ENCODE results near the gene RANBP17. TPM values are rescaled to one million over a fixed set of nuclear protein-coding genes. Genes with fewer than 3 reads are reported as not detected.
"Not testable (repeated sequence)": the region's sequence is repeated elsewhere in the genome, so short reads cannot be mapped to it uniquely, and the experiment has no call there.

The RANBP17 gene
- total RNA-seq, 1 experiment from 2014 or later = 14.5 TPM

- Histone ChIP-seq H3K36me3 (ENCODE audit: low read depth) (no peaks in the 10 kb centered on the region), H3F3A (ENCODE audit: insufficient read depth, low read depth) (no peaks in the 10 kb centered on the region), H3K4me3 (no peak overlapping the region), H3K4me1 (replicated peaks; ENCODE audit: insufficient read depth) (0 out of 2 replicates have a peak, but pooled peaks cover 4% of the 10 kb centered on the region), H4K20me1 (ENCODE audit: insufficient read depth) (no peaks in the 10 kb centered on the region), H3K79me2 (ENCODE audit: low read depth) (no peaks in the 10 kb centered on the region), H3K9me2 (ENCODE audit: insufficient read depth) (no peaks in the 10 kb centered on the region), H3K27me3 (ENCODE audit: insufficient read depth, low read depth) (no peaks in the 10 kb centered on the region), H3K27ac (no peak overlapping the region), H3K9me3 (ENCODE audit: insufficient read depth, low read depth) (no peaks in the 10 kb centered on the region), H2AFZ (no peak overlapping the region), H3K4me2 (no peak overlapping the region)
- DNase-seq = no peak
- intact Hi-C loops (cut with micrococcal nuclease; ENCODE audit: unreplicated experiment) = no loop called here
- ChIA-PET POLR2A (ENCODE audit: unreplicated experiment) (no interaction called here), CTCF (no interaction called here)
- TF ChIP-seq, protein P1, sequence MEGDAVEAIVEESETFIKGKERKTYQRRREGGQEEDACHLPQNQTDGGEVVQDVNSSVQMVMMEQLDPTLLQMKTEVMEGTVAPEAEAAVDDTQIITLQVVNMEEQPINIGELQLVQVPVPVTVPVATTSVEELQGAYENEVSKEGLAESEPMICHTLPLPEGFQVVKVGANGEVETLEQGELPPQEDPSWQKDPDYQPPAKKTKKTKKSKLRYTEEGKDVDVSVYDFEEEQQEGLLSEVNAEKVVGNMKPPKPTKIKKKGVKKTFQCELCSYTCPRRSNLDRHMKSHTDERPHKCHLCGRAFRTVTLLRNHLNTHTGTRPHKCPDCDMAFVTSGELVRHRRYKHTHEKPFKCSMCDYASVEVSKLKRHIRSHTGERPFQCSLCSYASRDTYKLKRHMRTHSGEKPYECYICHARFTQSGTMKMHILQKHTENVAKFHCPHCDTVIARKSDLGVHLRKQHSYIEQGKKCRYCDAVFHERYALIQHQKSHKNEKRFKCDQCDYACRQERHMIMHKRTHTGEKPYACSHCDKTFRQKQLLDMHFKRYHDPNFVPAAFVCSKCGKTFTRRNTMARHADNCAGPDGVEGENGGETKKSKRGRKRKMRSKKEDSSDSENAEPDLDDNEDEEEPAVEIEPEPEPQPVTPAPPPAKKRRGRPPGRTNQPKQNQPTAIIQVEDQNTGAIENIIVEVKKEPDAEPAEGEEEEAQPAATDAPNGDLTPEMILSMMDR (conservative IDR thresholded peaks at IDR 0.05) = no peak
- no peak for TF ChIP-seq EZH2 (IDR thresholded peaks at IDR 0.05; ENCODE audit: low read depth)
- BruUV-seq (replicated peaks) = no TSS peak
Observed at GRCh38 chr5:170826117-170826516, 35.7 kb upstream of the RANBP17 start.

GRCh38 chr5:170832241-170832640, 29.6 kb upstream of the RANBP17 start:
- Histone ChIP-seq H4K20me1 (ENCODE audit: insufficient read depth) (no peaks in the 10 kb centered on the region), H3K9me2 (ENCODE audit: insufficient read depth) (no peaks in the 10 kb centered on the region), H3K9me3 (ENCODE audit: insufficient read depth, low read depth) (no peaks in the 10 kb centered on the region), H3K4me2 (no peak overlapping the region), H3K27ac (no peak overlapping the region), H2AFZ (no peak overlapping the region), H3K27me3 (ENCODE audit: insufficient read depth, low read depth) (no peaks in the 10 kb centered on the region), H3F3A (ENCODE audit: insufficient read depth, low read depth) (peaks cover 17% of the 10 kb centered on the region), H3K36me3 (ENCODE audit: low read depth) (no peaks in the 10 kb centered on the region), H3K4me3 (no peak overlapping the region), H3K4me1 (replicated peaks; ENCODE audit: insufficient read depth) (peaks cover 25% of the 10 kb centered on the region), H3K79me2 (ENCODE audit: low read depth) (no peaks in the 10 kb centered on the region)
- intact Hi-C loops (cut with micrococcal nuclease; ENCODE audit: unreplicated experiment) = no loop called here
- no peak for TF ChIP-seq EZH2 (IDR thresholded peaks at IDR 0.05; ENCODE audit: low read depth)
- TF ChIP-seq, protein P1 (conservative IDR thresholded peaks at IDR 0.05) = no peak
- no peak for DNase-seq
- ChIA-PET CTCF (interaction anchor here (0.6 to 0.7 kb wide), 2 partner anchors 12 to 22 kb away, joined by 3 read pairs; no protein-coding TSS in a partner anchor), POLR2A (ENCODE audit: unreplicated experiment) (no interaction called here)
- no TSS peak for BruUV-seq (replicated peaks)

DNA sequence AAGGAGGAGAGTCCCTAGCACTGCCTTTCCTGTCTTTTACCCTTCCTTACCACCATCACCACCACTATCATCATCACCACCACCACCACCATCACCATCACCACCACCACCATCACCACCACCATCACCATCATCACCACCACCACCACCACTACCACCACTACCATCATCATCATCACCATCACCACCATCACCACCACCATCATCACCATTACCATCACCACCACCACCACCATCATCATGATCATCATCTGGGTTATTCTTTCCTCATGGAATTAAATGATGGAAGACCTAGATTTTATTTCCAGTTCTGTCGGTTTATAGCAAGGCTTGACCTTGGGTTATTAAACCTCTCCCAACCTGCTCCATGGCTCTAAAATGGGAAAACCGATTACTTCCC, 27.8 kb upstream of the RANBP17 start:
- Histone ChIP-seq H3F3A (ENCODE audit: insufficient read depth, low read depth) (peaks cover 17% of the 10 kb centered on the region), H3K4me1 (replicated peaks; ENCODE audit: insufficient read depth) (peaks cover 27% of the 10 kb centered on the region)
- H2AFZ ChIP-seq; H3K4me2 ChIP-seq; H3K36me3 ChIP-seq (ENCODE audit: low read depth); BruUV-seq (replicated peaks); H3K9me2 ChIP-seq (ENCODE audit: insufficient read depth); intact Hi-C loops (cut with micrococcal nuclease; ENCODE audit: unreplicated experiment); H3K4me3 ChIP-seq; POLR2A ChIA-PET (ENCODE audit: unreplicated experiment); H3K79me2 ChIP-seq (ENCODE audit: low read depth); H3K27ac ChIP-seq; H4K20me1 ChIP-seq (ENCODE audit: insufficient read depth); CTCF ChIA-PET; H3K9me3 ChIP-seq (ENCODE audit: insufficient read depth, low read depth); H3K27me3 ChIP-seq (ENCODE audit: insufficient read depth, low read depth); DNase-seq: not testable (repeated sequence)

DNA sequence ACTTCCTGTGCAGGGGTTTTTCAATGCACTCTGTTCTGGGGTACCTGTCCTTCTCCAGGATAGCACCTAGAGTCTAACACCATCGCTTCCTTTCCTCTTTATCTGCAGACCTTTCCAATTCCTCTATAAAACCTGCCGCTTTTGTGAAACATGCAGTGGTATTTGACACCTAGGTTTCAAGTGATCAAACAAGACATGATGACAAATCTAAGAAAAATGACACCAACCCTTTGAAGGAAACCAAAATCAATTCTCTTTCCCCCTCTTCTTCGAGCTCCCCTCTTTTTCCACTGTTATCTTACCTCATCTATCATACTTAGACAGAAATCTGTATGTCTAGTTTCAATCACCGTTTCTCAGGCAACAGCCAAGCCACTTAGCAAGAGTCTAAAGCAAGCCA, 25.6 kb upstream of the RANBP17 start:
- DNase-seq = peak in 1 of 2 experiments; percentile 85
- Histone ChIP-seq H3K9me2 (ENCODE audit: insufficient read depth) (no peaks in the 10 kb centered on the region), H3K4me3 (peak overlapping the region; percentile 1; the same call in 1 of the 2 replicates), H2AFZ (no peak overlapping the region), H3K4me1 (replicated peaks; ENCODE audit: insufficient read depth) (peaks cover 27% of the 10 kb centered on the region), H3F3A (ENCODE audit: insufficient read depth, low read depth) (peaks cover 17% of the 10 kb centered on the region), H3K9me3 (ENCODE audit: insufficient read depth, low read depth) (no peaks in the 10 kb centered on the region), H4K20me1 (ENCODE audit: insufficient read depth) (no peaks in the 10 kb centered on the region), H3K79me2 (ENCODE audit: low read depth) (no peaks in the 10 kb centered on the region), H3K4me2 (peak overlapping the region; percentile 49), H3K36me3 (ENCODE audit: low read depth) (no peaks in the 10 kb centered on the region), H3K27ac (peak overlapping the region; percentile 53), H3K27me3 (ENCODE audit: insufficient read depth, low read depth) (no peaks in the 10 kb centered on the region)
- ChIA-PET POLR2A (ENCODE audit: unreplicated experiment) (interaction anchor here (0.6 kb wide), 1 partner anchor 9 kb away, joined by 5 read pairs; no protein-coding TSS in a partner anchor), CTCF (no interaction called here)
- intact Hi-C loops (cut with micrococcal nuclease; ENCODE audit: unreplicated experiment) = no loop called here
- TF ChIP-seq EZH2 (IDR thresholded peaks at IDR 0.05; ENCODE audit: low read depth) = no peak
- TF ChIP-seq, protein P1 (conservative IDR thresholded peaks at IDR 0.05) = no peak
- no TSS peak for BruUV-seq (replicated peaks)

Measured in PC-9 (cell line).